NCI-H1048 (cell line): ENCODE measurements around the gene BEND6.
A peak's percentile ranks its signal among the peaks of the same experiment; 100 is the strongest.
"Not testable (repeated sequence)": the region's sequence is repeated elsewhere in the genome, so short reads cannot be mapped to it uniquely, and the experiment has no call there.

ENCODE experiments used
- DNase-seq: peaks from one replicate; lab custom pipeline; 2025; lab: John Stamatoyannopoulos, UW

Gene BEND6

GRCh38 chr6:56984361-56984760 is 29.5 kb downstream of the BEND6 start:
- DNase-seq, result no peak

- DNase-seq, result no peak
Measured at GRCh38 chr6:56984884-56985283, 30.0 kb downstream of the BEND6 start.

GRCh38 chr6:56986611-56987010 is 31.7 kb downstream of the BEND6 start:
- no peak for DNase-seq

DNA sequence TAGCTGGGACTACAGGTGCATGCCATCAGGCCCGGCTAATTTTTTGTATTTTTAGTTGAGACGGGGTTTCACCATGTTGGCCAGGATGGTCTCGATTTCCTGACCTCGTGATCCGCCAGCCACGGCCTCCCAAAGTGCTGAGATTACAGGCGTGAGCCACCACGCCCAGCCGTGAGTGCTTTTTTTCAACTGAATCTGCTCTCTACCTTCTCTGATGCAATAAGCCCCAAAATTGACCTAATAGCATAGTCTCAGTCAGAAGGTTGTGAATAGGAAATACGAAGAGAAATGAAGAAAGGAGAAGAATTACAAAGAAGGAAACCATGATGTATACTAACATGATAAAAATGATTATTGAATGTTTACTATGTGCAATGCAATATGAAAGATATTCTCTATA is 33.2 kb downstream of the BEND6 start:
- no peak for DNase-seq

DNA sequence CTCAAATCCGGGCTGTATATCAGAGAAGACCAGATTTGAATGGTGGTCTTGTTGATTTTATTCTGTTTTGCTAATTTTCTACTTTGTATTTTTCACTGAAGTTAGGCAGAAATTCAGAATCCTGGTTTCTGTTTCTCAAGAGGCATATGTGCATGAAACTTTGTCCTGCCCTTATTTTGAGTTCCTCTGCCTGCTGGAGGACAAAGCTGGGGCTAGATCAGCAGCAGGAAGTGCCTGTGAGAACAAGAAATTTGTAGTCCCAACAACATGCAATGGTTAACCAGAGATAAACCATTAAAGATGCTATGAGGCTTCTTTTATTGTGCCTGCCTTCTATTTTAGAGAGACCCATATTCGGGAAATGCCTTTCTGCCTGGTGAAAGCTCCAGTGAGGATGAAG is 37.1 kb downstream of the BEND6 start:
- DNase-seq, result no peak

DNA sequence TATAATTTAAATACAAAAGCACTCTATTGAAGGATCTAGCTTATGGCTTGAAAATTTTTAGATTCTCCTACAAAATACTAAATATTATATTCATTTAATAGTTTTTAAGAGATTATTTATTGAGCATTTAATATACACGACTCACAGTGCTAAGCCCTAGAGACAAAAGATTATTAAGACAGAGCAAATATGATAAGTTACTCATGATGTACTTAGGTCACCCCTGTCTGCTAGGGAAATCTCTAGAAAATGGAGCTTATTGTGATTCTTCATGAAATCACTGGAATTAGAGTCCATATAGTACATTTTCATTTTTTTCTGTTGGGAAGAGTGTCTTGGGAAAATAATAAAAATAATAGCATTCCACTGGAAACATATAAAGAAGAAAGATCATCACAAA is 37.8 kb downstream of the BEND6 start:
- no peak for DNase-seq

DNA sequence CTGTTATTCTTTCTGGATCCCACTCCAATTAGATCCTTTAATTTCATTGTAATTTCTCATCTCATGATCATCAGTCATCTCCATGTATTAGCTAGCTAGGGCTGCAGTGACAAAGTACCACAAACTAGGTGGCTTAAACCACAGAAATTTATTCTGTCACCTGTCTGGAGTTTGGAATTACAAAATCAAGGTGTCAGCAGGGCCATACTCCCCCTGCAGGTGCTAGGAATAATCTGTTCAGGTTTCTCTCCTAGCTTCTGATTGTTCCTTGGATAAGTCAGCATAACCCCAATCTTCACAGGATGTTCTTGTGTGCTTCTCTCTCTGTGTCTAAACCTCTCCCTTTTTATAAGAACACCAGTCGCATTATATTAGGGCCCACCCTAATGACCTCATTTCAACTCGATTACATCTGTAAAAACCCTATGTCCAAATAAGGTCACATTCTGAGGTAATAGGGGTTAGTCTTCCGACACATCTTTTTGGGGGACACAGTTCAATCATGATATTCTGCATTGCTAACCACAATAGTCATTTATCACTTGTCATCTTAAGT is 40.5 kb downstream of the BEND6 start:
- DNase-seq, result no peak

GRCh38 chr6:56996401-56996800 is 41.5 kb downstream of the BEND6 start:
- no peak for DNase-seq

- DNase-seq, result no peak
Measured at GRCh38 chr6:56999049-56999448, 44.1 kb downstream of the BEND6 start.

GRCh38 chr6:56999748-57000147 is 44.8 kb downstream of the BEND6 start:
- DNase-seq, result not testable (repeated sequence)

DNA sequence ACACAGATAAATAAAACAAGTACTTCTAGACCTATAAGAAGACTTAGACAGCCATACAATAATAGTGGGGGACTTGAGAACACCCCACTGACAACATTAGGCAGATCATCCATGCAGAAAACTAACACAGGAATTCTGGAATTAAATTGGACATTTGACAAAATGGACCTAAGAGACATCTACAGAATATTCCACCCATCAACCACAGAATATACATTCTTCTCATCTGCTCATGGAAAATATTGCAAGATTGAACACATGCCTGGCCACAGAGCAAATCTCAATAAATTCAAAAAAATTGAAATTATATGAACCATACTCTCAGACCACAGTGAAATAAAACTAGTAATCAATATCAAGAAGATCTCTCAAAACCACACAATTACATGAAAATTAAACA is 47.3 kb downstream of the BEND6 start:
- DNase-seq, result no peak

DNA sequence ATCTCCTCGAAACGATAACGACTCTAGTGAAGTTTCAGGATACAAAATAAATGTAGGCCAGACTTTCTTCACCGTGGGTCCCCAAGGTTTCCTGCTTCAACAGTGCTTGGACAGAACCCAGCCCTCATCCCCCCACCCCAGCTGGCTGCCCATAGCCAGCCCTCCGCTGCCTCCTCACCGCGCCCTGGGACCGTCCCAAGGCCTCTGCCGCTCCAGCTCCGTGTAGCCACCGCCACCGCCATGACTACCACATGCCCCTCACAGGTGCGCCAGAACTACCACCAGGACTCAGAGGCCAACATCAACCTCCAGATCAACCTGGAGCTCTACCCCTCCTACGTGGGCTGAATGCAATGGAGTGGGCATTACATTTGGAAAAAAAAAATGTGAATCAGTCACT is 49.4 kb downstream of the BEND6 start:
- no peak for DNase-seq

DNA sequence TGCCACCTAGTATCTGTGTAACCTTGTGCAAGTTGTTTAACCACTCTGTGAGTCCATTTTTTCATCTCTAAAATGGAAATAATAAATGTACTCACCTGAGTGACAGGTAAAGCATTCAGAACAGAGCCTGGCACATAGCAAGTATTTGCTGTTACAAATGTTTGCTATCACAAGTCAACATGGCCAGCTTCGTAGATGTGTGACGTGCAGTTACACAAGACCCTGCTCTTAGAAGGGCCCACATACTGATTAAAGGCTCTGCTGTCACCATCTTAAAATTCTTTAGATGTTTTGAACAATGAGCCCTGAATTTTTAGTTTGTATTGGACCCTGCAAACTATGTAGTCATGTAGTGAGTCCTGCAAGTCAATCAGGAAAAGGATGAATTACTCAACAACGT is 51.2 kb downstream of the BEND6 start:
- no peak for DNase-seq

- not testable (repeated sequence) for DNase-seq
Measured at GRCh38 chr6:57008069-57008468, 53.2 kb downstream of the BEND6 start.

GRCh38 chr6:57013521-57013926 is 58.6 kb downstream of the BEND6 start:
- DNase-seq, result no peak

DNA sequence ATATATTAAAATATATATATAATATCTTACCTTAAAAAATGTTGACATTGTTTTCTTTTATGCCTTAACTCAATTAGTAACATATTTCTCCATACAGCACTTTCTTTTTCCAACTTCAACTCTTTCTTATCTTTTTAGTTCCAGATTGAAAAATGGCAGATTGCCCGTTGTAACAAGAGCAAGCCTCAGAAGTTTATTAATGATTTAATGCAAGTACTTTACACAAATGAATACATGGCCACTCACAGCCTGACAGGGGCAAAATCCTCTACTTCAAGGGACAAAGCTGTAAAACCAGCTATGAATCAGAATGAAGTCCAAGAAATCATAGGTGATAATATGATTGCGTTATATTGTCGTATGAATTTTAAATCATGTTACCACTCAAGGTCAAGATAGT is 62.2 kb downstream of the BEND6 start:
- no peak for DNase-seq

- no peak for DNase-seq
Measured at GRCh38 chr6:57017841-57018240, 62.9 kb downstream of the BEND6 start.

GRCh38 chr6:57019434-57019833 is 64.5 kb downstream of the BEND6 start:
- no peak for DNase-seq

DNA sequence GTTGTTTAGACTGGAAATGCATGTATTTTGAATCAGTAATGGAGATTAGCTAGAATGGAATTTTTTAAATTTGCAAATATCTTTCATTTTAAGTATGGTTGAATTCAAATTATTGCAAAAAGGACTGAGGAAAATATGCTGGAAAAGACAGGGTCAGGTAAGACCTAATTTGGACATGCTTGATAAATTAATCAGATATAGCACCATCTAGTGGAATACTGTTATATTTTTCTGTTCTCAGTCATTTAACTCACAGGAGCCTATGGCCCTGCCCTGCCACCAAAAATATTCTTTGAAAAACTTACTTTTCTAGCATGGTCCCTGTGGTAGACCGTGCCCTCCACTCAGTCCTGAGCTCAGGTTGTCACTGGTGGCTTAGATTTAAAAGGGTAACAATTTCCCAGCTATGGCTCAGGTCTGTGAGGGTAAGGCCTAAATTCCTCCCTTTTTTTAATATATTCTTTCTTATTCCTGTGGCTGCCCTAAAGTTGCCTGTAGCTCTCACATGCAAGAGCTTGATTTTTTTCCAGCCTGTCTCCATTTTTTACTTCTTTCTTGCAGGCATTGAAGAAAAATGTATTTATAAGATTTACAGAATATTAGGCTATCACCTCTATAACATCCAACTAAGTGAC is 66.3 kb downstream of the BEND6 start:
- DNase-seq, result peak; percentile 14

GRCh38 chr6:57024321-57024720 is 69.4 kb downstream of the BEND6 start:
- no peak for DNase-seq

GRCh38 chr6:57024775-57025174 is 69.9 kb downstream of the BEND6 start:
- DNase-seq, result no peak

GRCh38 chr6:57026001-57026400 is 71.1 kb downstream of the BEND6 start:
- DNase-seq, result no peak

DNA sequence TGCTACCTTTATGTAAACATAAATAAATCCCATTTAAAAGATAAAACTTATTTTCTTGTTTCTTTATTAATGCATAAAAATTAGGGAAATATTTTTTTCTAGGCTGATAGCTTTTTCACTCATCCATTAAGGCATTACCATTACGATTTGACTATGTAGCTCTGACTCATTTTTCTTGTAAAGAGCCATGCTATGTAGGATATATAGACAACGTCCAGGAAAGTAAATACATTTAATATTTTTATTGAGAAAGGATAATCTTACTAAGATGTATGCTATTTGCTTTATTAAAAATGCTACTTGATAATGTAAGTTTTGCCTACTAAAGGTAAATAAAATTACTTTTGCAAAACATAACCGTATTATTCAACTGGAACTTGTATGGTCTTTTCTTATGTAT is 72.4 kb downstream of the BEND6 start:
- no peak for DNase-seq

DNA sequence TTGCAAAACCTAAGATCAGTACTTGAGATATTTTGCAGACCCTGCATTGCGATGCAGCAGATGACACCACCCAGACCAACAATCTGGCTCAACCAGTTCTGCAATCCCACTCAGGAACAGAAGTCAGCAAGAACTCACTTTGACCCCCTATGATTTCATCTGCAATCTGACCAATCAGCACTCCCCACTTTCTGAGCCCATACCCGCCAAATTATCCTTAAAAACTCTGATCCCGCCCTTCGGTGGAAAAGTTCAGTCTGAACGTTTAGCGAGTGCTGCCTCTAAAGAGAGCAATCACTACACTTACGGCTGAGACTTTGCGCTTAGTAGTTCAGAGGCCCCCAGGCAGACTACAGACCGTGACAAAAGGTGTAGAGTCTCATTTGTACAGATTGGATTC is 74.3 kb downstream of the BEND6 start:
- DNase-seq, result no peak
